ENCODE measurements around the gene FNDC3B.

FNDC3B gene

DNA sequence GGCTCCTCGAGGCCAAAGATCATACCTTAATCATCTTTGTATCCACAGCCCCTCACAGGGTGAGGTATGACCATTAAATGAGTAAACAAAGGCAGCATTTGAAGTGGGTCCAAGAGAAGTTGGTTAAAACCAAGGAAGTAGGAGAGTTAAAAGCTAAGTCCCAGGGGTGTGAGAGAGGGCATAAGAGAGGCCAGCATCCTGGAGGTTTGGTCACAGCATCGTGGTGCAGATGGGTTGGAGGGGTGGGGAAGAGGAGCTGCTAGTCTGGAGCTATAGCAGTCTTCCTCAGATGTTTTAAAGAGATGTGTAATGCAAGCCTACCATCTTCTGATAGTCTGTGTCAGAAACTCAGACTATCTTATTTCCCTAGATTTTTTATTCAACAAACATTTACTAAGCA lies 253.7 kb downstream of the FNDC3B start:
- H3K4me1 Mint-ChIP-seq: peaks cover 18% of the 10 kb centered on the region
- no peaks in the 10 kb centered on the region for H3K27me3 Mint-ChIP-seq
- no peak overlapping the region for H3K4me3 Mint-ChIP-seq
- peaks cover 26% of the 10 kb centered on the region for H3K36me3 Mint-ChIP-seq
- no peak overlapping the region for H3K27ac Mint-ChIP-seq
- no peaks in the 10 kb centered on the region for H3K9me3 Mint-ChIP-seq

DNA sequence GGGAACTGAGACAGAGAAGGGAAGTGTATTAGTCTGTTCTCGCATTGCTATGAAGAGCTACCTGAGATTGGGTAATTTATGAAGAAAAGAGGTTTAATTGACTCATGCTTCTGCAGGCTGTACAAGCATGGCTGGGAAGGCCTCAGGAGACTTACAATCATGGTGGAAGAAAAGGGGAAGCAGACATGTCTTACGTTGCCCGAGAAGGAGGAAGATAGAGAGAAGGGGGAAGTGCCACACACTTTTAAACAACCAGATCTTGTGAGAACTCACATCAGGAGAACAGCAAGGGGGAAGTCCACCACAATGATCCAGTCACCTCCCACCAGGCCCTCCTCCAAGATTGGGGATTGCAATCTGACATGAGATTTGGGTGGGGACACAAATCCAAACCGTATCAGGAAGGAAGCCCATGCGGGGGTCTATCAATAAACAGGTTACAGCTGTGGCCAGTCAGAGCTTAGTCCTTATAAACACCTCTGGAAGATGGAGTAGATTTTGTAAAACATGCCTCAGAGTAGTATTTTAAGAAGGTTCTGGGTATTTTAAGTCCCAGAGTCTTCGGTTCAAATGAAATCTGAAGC lies 254.9 kb downstream of the FNDC3B start:
- Mint-ChIP-seq H3K27me3 (no peaks in the 10 kb centered on the region), H3K9me3 (no peaks in the 10 kb centered on the region), H3K4me1 (peaks cover 5% of the 10 kb centered on the region), H3K27ac (no peak overlapping the region), H3K4me3 (no peak overlapping the region), H3K36me3 (peaks cover 28% of the 10 kb centered on the region)

DNA sequence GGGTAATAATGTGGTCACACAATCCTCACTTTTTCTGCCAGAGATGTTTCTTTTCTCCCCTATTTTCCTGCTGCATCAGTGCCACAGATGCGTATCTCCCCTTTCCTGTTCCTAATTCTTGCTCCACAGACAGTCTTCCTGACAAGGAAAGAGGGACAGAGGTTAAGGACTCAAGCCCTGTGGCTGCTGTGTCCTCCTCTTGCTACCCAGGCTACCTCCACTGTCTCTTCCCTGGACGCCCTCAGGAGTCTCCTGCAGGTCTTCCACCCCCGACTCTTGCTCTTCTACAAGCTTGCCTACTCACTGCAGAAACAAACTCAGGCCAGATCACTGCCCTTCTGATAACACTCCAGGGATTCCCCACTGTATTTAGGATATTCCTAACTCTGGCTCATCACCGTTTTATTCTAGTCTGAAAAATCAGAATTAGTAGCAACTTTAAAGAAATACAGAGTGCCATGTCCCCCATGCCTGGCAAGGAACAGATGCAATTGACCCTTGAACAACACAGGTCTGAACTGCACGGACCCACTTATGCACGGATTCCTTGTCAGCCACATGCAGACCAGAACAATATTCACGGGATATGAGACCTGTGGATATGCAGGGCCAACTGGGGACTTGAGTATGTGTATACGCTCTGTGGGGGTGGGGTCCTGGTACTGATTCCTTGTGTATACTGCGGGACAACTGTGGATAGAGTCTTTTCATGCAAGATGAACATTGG lies 257.0 kb downstream of the FNDC3B start:
- Mint-ChIP-seq H3K4me3 (no peak overlapping the region), H3K4me1 (no peaks in the 10 kb centered on the region), H3K27me3 (no peaks in the 10 kb centered on the region), H3K36me3 (peaks cover 32% of the 10 kb centered on the region), H3K9me3 (no peaks in the 10 kb centered on the region), H3K27ac (no peak overlapping the region)

DNA sequence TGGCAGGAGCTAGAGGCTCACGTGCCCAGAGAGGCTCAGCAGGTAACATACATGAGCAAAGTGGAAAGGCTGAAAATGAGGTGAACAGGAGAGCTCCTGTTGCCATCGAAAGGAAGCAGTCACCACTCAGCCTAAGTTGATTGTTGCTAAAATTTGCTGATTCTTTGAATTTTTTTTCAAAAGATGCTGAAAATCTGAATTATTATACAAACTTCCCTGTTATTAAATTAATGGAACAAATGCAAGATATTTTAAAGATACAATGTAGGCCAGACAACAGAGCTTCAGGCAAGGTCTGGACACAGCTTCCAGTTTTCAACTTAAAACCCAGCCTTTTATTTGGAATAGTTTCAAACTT lies 257.6 kb downstream of the FNDC3B start:
- H3K9me3 Mint-ChIP-seq: no peaks in the 10 kb centered on the region
- no peaks in the 10 kb centered on the region for H3K4me1 Mint-ChIP-seq
- no peaks in the 10 kb centered on the region for H3K27me3 Mint-ChIP-seq
- no peak overlapping the region for H3K27ac Mint-ChIP-seq
- H3K36me3 Mint-ChIP-seq: peaks cover 32% of the 10 kb centered on the region
- no peak overlapping the region for H3K4me3 Mint-ChIP-seq

- Mint-ChIP-seq H3K36me3 (peaks cover 31% of the 10 kb centered on the region), H3K27ac (no peak overlapping the region), H3K4me1 (no peaks in the 10 kb centered on the region), H3K4me3 (no peak overlapping the region), H3K27me3 (no peaks in the 10 kb centered on the region), H3K9me3 (no peaks in the 10 kb centered on the region)
Observed at GRCh38 chr3:172298247-172298646, 258.9 kb downstream of the FNDC3B start.

DNA sequence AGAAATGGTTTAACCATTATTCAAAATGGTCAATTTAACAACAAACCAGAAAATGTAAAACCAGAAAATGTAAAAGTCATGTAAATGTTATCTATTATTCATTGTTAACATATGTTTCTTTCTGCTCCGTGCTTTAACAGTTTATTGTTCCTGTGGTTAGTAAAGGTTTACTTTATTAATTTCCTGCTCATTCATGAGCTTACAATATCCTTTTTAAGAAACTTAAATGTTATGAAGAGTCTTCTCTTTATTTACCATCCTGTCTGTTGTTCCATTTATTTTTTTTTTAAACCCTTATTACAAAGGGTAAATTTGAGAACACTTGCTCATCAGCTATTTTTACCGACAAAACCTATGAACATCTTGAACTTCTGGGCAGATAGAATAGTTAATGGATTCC lies 260.8 kb downstream of the FNDC3B start:
- H3K27ac Mint-ChIP-seq: no peak overlapping the region
- peaks cover 28% of the 10 kb centered on the region for H3K36me3 Mint-ChIP-seq
- H3K4me1 Mint-ChIP-seq: no peaks in the 10 kb centered on the region
- no peak overlapping the region for H3K4me3 Mint-ChIP-seq
- H3K9me3 Mint-ChIP-seq: no peaks in the 10 kb centered on the region
- no peaks in the 10 kb centered on the region for H3K27me3 Mint-ChIP-seq

GRCh38 chr3:172300862-172301261 lies 261.5 kb downstream of the FNDC3B start:
- Mint-ChIP-seq H3K9me3 (no peaks in the 10 kb centered on the region), H3K27me3 (no peaks in the 10 kb centered on the region), H3K4me3 (no peak overlapping the region), H3K4me1 (no peaks in the 10 kb centered on the region), H3K27ac (no peak overlapping the region), H3K36me3 (peaks cover 28% of the 10 kb centered on the region)

DNA sequence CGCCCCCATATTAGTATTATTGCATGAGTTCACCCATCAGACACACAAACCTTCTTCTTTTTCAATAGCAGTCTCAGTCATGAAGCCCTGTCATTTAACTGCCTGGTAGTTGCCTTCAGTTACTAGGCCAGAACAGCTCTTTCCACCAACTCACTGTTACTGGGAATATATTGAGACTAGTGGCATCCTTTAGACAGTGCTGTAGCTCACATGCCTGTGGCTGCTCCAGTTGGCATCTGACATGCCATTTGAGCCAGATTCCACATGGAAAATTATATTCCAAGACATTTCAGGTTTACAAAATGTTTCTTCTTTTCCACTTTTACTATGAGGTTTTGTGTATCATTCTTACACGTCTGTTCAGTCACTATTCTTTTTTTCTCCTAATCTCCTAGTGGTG lies 262.8 kb downstream of the FNDC3B start:
- H3K27me3 Mint-ChIP-seq: no peaks in the 10 kb centered on the region
- H3K27ac Mint-ChIP-seq: no peak overlapping the region
- H3K4me1 Mint-ChIP-seq: no peaks in the 10 kb centered on the region
- H3K36me3 Mint-ChIP-seq: peaks cover 24% of the 10 kb centered on the region
- no peaks in the 10 kb centered on the region for H3K9me3 Mint-ChIP-seq
- no peak overlapping the region for H3K4me3 Mint-ChIP-seq

GRCh38 chr3:172303181-172303580 lies 263.8 kb downstream of the FNDC3B start:
- Mint-ChIP-seq H3K9me3 (no peaks in the 10 kb centered on the region), H3K27me3 (no peaks in the 10 kb centered on the region), H3K36me3 (peaks cover 27% of the 10 kb centered on the region), H3K27ac (no peak overlapping the region), H3K4me3 (no peak overlapping the region), H3K4me1 (no peaks in the 10 kb centered on the region)

DNA sequence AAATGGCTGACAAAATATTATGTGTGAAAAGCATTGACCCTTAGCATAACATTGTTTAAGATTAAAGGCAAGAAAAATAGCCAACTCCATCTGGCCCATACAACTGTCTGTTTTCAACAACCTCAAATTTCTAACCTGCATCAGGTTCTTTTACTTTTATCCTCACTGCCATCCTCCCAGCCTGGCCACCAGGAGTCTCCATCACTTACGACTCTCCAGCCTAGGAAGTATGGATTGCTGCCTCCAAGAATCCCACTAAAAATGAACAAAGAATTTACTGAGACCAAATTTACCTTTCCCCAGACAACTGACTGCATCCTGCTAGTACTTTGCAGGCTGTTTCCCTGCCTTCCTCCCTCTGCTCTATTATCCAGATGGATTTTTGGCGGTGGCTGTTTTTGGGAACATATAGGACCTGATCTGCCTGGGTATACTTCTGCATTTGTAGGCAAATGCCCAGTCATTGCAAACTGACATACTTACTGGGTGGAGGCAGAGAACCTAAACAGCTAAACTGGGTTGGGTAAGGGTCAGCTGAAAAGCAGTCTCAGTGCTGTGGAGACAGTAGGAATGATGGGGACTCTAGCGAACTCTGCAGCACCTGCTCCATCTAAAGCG lies 264.7 kb downstream of the FNDC3B start:
- H3K4me3 Mint-ChIP-seq: no peak overlapping the region
- no peak overlapping the region for H3K27ac Mint-ChIP-seq
- H3K9me3 Mint-ChIP-seq: no peaks in the 10 kb centered on the region
- H3K36me3 Mint-ChIP-seq: peaks cover 26% of the 10 kb centered on the region
- H3K4me1 Mint-ChIP-seq: no peaks in the 10 kb centered on the region
- H3K27me3 Mint-ChIP-seq: no peaks in the 10 kb centered on the region

GRCh38 chr3:172305552-172305951 lies 266.2 kb downstream of the FNDC3B start:
- Mint-ChIP-seq H3K9me3 (no peaks in the 10 kb centered on the region), H3K27me3 (no peaks in the 10 kb centered on the region), H3K36me3 (peaks cover 23% of the 10 kb centered on the region), H3K4me3 (no peak overlapping the region), H3K27ac (no peak overlapping the region), H3K4me1 (no peaks in the 10 kb centered on the region)

DNA sequence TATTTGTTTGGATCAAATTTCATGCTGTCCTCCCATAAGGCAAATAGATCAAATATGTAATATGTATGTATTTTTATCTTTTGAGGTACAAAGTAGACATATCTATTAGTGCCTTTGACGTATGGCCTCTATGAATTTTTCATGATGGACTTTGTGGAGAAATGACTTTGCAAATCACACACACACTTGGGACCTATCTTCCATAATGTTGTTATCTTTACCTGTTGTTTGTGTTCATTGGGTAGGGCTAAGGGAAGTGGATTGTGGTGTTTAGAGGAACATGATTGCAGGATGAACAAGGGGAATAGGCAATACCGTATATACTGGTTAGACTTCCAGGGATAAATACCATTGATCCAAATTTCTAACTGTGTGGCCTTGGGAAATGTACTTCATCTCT lies 266.6 kb downstream of the FNDC3B start:
- no peak overlapping the region for H3K4me3 Mint-ChIP-seq
- H3K27ac Mint-ChIP-seq: no peak overlapping the region
- H3K9me3 Mint-ChIP-seq: no peaks in the 10 kb centered on the region
- peaks cover 21% of the 10 kb centered on the region for H3K36me3 Mint-ChIP-seq
- no peaks in the 10 kb centered on the region for H3K4me1 Mint-ChIP-seq
- H3K27me3 Mint-ChIP-seq: no peaks in the 10 kb centered on the region

- peaks cover 27% of the 10 kb centered on the region for H3K36me3 Mint-ChIP-seq
- no peaks in the 10 kb centered on the region for H3K9me3 Mint-ChIP-seq
- no peaks in the 10 kb centered on the region for H3K4me1 Mint-ChIP-seq
- no peak overlapping the region for H3K4me3 Mint-ChIP-seq
- no peaks in the 10 kb centered on the region for H3K27me3 Mint-ChIP-seq
- no peak overlapping the region for H3K27ac Mint-ChIP-seq
Observed at GRCh38 chr3:172307141-172307560, 267.8 kb downstream of the FNDC3B start.

GRCh38 chr3:172309059-172309458 lies 269.7 kb downstream of the FNDC3B start:
- H3K27ac Mint-ChIP-seq: no peak overlapping the region
- no peaks in the 10 kb centered on the region for H3K9me3 Mint-ChIP-seq
- H3K4me1 Mint-ChIP-seq: no peaks in the 10 kb centered on the region
- H3K36me3 Mint-ChIP-seq: peaks cover 33% of the 10 kb centered on the region
- H3K4me3 Mint-ChIP-seq: no peak overlapping the region
- no peaks in the 10 kb centered on the region for H3K27me3 Mint-ChIP-seq

DNA sequence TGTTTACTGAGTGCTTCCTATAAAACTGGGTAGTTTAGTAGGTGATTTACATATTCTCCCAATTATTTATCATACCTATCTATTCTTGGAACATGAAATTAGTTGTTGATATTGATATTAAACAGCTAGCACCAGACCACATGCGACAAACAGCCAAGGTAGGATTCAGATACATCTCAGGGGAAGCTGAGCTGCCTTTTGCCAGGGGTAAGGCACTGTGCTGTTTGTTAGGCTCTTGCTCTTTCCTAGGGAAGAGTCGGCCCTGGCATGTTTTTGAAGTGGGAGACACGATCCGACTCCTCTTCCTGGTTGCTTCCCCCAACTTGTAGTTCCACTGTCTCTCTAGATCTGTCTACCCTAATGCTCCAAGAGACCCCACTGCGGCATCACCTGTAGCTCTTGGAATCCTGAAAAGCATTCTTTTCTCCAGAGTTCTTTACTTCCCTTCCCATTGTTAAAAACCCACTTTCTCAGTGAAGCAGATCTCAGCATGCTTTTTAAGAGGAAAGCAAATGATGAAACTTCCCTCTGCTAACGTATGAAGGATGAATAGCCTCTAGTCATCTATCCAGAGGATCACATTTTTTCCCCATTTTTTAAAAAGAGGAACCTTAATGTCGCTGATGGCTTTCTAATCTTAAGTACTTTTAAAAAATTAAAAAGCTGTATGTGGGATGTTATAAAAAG lies 270.5 kb downstream of the FNDC3B start:
- H3K4me1 Mint-ChIP-seq: no peaks in the 10 kb centered on the region
- peaks cover 30% of the 10 kb centered on the region for H3K36me3 Mint-ChIP-seq
- H3K9me3 Mint-ChIP-seq: no peaks in the 10 kb centered on the region
- no peaks in the 10 kb centered on the region for H3K27me3 Mint-ChIP-seq
- no peak overlapping the region for H3K27ac Mint-ChIP-seq
- H3K4me3 Mint-ChIP-seq: no peak overlapping the region

DNA sequence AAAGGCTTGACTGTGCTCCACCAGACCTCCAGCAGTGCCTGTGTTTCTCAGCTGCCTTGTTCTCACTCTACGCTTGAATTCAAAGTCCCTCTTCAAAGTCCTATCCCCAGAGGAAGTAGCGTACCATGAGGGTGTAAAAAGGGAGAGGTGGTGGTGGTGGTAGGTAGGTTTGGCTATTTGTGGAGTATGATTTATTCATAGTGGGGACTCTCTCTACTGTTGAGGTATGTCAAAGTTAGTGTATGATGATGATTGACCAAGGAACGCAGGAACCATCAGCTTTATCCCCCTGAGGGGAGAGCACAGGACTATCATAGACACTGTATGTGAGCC lies 271.0 kb downstream of the FNDC3B start:
- H3K27me3 Mint-ChIP-seq: no peaks in the 10 kb centered on the region
- peaks cover 27% of the 10 kb centered on the region for H3K36me3 Mint-ChIP-seq
- no peak overlapping the region for H3K27ac Mint-ChIP-seq
- H3K4me3 Mint-ChIP-seq: no peak overlapping the region
- no peaks in the 10 kb centered on the region for H3K9me3 Mint-ChIP-seq
- no peaks in the 10 kb centered on the region for H3K4me1 Mint-ChIP-seq
